Measurements from ENCODE around the gene FAM221B.

GRCh38 chr9:35870351-35870923 lies 41.9 kb upstream of the FAM221B start, which contains the start of gene OR13J1:
- no peak for TF ChIP-seq CTCF (IDR thresholded peaks at IDR 0.05)
- TF ChIP-seq POLR2A (IDR thresholded peaks at IDR 0.05) = no peak

All from body of pancreas (tissue), 4 donors.